AML-193 (cell line): ENCODE results near the gene ITGA2B.
"Not testable (repeated sequence)": the region's sequence is repeated elsewhere in the genome, so short reads cannot be mapped to it uniquely, and the experiment has no call there.

Source experiments
- DNase-seq, 2 experiments: peaks; one replicate each; lab custom pipeline; 2025; lab: John Stamatoyannopoulos, UW

The ITGA2B gene

DNA sequence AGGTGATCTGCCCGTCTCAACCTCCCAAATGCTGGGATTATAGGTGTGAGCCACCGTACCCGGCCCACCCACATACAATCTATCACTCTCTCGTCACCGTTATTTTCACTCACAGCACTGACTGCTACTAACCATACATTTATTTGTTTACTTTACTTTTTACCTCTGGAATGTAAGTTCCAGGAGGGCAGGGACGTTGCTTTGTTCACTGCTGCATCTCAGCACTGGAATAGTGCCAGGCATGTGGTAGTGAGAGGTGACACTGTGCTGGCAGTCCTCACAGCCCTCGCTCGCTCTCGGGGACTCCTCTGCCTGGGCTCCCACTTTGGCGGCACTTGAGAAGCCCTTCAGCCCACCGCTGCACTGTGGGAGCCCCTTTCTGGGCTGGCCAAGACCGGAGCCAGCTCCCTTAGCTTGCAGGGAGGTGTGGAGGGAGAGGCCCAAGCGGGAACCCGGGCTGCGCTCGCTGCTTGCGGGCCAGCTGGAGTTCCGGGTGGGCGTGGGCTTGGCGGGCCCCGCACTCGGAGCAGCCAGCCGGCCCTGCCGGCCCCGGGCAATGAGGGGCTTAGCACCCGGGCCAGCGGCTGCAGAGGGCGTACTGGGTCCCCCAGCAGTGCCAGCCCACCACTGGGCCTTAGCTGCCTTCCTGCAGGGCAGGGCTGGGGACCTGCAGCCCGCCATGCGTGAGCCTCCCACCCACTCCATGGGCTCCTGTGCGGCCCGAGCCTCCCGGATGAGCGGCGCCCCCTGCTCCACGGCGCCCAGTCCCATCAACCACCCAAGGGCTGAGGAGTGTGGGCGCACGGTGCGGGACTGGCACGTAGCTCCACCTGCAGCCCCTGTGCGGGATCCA is 20.8 kb downstream of the ITGA2B start:
- DNase-seq, result not testable (repeated sequence)

DNA sequence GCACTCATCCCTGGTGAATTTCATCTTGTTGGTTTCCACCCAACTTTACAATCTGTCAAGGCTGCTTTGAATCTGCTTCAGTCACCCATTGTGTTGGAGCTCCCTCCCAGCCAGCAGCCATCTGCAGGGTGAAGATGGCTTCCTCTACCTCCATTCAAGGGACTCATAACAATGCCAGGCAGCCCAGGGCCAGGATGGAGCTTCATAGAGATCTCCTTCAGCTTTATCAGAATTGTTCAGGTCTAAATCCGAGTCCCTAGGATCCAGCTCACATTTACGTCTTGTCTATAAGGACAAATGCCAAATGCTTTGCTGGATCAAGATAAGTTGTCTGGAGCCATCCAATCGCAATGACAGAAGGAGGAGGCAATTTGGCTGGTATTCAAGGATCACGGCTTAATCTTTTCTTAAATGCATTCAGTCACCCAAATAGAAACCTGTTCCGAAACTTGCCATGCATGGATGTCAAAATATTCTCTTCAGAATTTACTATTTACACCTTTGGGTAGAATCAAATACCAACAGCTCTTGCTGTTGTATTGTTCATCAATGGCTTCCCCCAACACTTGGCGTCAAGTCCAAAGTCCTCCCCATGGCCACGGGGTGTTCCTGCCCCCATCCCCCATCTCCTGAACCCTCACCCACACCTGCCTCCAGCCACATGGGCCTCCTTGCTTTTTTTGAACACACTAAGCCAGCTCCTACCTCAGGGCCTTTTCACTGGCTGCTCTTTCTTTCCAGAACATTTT is 22.0 kb downstream of the ITGA2B start:
- no peak for DNase-seq

DNA sequence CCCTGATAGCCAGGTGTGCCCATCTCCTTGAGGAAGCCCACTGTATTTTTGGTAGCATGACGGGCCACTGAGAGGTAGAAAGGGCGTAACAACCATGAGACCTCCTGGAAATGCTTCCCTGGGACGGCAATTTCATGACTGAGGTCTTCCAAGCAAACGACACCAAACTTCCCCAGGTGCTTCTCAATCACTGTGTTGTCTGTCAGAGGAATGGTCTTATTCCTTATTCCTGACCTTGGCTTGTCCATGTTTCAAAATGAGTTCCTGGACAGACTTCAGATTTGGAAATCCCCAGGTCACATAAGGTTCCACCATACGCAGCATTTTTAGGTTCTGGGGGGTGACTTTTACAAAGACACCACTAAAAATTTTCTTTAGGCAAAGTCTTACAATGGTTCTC is 24.4 kb downstream of the ITGA2B start:
- DNase-seq, result not testable (repeated sequence)

DNA sequence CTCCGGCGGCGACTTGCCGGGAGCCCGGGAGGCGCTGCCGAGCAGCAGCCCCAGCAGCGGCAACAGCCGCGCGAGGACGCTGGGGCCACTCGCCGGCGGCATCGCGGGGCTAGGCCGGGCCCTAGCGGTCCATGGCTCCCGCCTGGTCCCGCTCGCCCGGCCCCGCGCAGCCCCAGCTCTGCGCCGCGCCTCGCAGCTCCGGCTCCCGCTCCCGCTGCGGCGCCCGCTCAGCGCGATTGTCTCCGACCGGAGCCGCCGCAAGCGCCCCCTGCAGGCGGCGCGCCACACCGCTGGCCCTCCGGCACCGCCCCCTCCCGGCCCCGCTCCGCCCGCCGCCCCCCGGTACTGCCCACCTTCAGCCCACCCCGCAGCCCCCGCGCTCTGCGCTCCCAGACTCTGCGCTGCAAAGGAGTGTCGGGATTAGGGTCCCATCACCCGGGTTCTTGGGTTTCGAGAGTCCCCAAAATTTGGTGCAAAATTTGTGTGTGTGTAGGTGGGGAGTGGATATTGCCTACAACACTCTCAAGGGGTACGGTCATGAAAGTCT is 25.8 kb downstream of the ITGA2B start, which contains the start of gene FAM171A2:
Gene FAM171A2, minus strand, starts transcription at position 241 of the 547 bp plus-strand sequence. Its CDS starts 139 bp downstream, at position 102.
- peak; percentile 41 to 56 for DNase-seq

DNA sequence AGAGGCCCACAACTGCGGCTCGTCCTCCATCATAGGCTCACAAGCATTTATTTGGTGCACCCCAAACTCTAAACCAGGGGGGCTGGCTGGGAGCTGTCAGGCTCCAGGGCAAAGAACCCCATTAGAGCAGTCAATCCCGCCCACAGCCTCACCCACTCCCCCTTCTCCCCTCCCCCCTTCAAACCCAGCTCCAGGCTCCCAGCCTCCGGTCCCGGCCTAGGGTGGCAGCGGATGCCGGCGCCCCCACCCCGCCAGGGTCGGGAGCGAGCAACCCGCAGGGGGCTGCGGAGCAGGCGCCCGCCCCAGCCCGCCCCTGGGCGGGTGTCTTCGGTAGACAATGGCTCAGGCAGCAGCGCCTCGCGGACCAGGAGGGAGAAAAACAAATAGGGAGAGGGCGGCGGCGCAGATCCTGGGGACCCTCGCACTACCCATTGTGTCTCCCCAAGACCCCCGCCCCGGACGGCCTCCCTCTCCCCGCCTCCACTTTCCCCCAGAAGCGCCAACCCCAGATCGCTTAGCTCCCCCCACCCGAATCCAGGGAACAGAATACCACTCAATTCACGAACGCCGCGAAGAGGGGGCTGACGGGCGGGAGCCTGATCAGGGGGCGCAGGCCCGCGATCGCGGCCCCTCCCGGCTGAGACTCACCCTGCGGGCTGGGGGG is 26.4 kb downstream of the ITGA2B start:
- DNase-seq, result peak in 1 of 2 experiments; percentile 9

DNA sequence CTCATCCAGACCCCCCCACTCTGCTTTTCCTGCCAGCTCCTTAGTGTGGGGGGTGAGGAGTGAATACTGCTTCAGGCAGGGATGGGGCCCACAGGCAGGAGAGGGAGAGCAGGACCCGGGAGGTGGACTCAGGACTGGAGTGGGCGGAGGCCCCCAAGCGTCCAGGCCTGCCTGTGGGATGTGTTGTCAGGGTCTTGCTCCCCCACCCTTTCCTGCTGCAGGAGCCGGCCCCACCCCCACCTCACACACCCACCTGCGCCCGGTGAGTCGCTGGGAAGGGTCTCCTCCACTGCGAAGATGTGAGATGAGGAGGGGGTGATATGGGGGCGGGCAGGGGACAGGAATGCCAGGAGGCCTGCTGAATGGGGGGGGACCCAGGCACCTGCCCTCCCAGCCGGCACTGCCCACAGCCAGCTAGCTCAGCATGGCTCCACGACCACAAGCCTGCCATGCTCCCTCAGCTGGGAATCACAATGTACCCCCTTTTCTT is 26.9 kb downstream of the ITGA2B start:
- DNase-seq, result no peak

DNA sequence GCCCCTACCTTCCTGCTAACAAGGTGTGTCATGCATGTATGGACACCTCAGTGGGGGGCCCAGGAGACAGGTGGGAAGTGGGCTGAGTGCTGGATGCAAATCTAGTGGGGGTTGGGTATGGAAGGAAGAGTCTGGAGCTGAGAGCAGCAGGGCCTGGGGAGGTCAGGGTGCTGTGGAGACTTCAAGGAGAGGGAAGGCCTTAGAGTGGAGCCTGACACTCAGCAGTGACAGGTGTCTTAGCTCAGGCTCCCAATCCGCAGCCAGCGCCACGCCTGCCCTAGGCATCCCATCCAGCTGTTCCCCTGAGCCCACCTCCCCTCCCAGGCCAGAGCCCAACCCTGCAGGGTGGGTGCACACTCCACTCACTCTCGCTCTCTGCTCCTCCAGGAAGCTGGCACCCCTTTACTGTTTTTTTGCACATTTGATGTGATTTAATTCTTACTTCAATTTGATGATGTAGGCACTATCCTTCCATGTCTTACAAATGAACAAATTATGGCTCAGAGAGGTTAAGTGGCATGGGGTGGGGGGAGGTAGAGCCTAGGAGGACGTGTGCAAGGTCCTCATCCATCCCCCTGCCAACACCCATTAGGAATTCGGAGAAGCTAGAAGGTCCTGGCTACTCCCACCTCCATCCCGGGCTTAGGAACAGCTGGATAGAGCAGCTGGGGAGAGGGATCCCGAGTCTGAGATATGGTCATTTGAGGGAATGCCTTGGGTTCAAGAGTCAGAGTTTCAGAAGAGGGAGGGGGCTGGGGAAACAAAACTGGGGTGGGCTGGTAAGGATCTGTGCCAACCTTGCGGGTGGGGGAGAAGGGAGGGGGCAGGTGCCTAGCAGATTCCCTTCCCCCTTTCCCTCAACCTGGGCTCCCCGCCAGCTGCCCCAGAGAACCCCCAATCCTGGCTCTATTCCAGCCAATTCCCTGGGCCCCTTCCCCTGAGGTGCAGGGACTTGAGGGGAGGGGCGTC is 27.9 kb downstream of the ITGA2B start:
- no peak for DNase-seq

DNA sequence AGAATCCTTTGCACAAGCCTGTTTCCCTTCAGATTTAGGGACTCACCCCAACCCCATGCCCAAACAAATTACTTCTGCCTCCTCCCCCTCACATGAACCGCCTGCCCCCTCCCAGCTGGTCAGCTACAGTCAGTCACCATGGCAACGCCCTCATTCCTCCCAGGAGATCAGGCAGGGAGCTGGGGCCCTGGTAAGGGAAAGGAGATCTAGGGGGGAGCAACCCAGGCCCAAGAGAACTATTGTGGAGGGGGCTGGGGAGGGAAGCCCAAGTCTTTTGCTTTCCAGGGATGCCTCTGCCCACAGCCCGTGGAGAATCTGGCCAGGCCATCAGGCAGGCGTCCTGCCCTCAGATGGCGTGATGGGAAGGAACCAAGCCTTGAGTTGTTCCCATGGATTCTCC is 28.6 kb downstream of the ITGA2B start:
- no peak for DNase-seq

DNA sequence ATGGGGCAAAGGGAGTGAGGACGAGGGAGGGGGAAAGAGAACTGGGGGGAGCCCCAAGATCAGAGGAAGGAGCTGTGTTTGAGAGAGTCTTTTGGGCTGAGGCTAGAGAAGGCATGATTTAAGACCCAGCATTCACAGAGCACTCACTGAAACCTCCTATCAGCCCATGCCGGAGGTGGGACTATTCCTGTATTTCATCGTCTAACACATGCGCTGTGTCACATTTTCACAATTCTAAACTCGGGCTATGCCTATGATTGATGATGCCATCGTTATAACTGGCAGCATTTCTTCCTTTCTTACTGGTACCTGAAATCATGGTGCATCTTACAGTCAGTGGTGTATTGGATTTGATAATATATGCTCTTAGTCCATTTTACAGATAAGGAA is 29.3 kb downstream of the ITGA2B start:
- no peak for DNase-seq

DNA sequence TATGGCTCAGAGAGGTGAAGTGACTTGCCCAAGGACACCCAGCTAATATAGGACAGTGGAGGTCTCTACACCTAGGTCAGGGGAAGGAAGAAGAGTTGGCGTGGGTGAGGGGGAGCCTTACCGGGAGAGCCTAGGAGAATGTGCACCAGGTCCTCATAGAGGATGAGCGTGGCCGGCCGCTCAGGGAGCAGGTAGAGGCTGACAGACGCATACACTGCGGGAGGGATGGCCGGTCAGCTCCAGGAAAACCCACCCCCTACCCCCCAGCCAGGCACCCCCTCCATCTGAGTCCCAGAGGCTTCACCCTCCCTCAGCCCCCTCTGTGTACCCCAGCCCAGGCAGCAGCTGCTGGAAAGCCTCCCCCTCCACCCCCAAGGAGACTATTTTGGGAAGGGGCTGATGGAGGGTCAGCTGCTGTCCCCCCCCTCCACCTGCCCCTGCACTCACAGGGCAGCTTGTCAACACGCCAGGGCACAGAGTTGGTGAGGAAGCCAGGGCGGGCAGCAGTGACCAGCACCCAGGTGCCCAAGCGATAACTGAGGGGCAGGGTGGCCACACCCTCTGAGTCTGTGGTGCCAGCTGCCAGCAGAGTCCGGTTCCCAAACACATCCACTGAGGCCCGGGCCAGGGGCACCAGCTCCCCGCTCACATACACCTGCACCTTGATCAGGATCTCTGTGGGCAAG is 29.8 kb downstream of the ITGA2B start:
- DNase-seq, result no peak

DNA sequence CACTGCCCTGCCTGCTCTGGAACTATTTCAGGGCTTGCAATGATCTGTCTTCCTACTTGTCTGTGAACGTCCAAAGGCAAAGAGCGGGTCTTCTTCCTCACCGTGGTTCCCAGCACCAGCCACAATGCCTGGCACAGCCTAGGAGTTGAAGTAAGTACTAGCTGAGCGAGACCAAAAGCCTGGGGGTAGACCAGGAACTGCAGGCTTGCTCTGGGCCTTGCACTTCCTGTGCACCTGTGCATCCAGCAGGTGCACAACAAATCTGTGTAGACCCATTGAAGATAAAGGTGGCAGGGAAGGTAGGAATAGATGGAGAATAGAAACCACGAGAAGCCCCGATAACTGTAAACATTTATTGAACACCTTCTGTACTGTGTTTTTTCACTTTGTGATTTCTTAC is 30.4 kb downstream of the ITGA2B start:
- no peak for DNase-seq

DNA sequence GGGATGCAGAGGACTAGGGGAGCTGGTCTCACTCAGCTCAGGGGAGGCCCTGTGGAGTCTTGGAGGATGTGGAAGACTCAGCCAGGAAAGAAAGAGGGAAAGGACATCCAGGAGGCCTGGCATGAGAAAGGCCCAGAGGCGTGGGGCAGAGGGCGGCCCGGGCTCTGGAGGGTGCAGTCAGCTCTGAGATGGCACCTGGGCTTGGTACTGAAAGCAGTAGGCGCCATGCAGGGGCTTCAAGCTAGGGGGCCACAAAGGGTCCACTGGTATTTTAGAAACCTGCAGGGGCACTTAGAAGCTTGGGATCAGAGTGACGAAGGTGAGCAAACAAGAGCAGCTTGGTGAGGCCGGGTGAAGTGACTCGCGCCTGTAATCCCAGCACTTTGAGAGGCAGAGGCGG is 31.4 kb downstream of the ITGA2B start:
- no peak for DNase-seq

DNA sequence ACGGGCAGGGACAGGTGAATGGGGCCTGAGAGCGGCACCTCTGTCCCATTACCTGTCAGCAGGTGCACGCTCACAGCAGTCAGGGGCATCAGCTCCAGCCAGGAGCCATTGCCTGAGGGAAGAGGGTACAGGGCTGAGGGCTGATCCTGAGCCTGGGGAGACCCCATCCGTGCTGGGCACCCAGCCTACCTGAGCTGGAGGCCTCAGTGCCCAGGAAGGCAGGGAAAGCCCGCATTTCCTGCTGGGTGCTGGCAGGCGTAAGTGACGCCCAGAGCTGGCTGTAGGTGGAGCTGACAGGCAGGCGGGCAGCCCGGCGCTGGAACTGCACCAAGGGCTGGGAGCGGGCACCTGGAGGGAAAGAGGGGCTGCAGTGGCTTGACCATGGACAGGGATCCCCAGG is 33.2 kb downstream of the ITGA2B start:
- no peak for DNase-seq

DNA sequence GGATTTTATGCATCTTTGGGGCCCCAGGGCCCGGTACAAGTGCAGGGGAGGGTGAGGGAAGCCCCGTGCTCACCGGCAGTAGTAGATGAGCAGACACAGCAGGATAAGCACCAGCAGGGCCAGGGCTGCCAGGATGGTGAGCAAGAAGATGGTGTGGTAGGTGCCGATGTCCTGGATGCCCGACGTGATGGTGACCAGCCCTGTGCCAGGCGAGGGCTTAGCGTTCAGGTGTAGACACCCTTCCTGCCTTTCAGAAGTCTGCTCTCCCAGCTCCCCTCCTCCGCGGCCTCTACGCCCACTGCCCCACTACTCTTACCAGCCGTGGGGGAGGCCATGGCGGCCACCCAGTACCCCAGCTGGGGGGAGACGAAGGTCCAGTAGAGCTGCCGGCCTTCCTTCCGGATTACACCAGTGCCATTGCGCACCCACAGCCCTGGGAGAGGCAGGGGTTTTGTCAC is 33.8 kb downstream of the ITGA2B start:
- no peak for DNase-seq

DNA sequence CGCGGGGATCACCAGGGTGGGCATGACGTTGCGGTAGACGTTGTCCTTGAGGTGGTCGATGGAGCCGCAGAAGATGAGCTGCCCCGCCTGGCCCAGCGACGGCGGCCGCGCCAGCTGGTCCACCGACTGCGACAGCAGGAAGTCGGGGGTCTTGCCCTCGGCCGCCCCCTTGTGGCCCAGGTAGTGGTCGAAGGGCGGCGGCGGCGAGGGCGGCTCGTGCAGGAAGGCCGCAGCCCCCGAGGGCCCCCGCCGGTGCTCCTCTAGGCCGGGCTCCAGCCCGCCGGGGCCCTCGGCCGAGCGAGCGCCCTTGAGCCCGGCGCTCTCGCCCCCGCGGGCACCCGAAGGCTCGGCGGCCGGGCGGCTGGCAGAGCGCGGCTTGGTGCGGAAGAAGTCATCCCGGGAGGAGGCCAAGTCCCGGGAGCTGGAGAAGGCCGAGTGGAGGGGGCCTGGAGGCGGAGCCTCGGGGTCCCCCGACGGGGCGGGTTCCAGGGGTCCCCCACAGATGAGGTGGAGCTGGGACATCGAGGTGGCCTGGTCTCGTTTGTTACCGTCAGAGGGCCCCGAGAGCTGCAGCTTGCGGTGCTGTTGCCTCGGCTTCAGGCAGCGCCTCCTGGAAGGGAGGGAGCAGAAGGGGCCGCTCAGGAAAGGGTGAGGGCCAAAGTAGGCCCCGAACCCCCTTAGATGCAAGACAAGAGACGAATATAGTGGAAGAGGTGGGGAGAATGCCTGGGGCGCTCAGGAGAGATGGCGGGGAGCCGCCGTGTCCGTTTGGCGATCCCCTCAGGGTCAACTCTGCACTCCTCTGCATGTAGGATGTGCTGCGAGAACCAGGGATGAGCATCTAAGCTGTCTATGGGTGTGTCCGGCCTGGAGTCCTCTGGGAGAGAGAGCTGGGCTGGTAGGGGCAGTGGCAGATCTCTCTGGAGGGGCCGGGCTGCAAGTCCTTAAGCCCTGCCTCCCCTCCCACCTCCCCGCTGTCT is 34.6 kb downstream of the ITGA2B start:
- DNase-seq, result no peak

DNA sequence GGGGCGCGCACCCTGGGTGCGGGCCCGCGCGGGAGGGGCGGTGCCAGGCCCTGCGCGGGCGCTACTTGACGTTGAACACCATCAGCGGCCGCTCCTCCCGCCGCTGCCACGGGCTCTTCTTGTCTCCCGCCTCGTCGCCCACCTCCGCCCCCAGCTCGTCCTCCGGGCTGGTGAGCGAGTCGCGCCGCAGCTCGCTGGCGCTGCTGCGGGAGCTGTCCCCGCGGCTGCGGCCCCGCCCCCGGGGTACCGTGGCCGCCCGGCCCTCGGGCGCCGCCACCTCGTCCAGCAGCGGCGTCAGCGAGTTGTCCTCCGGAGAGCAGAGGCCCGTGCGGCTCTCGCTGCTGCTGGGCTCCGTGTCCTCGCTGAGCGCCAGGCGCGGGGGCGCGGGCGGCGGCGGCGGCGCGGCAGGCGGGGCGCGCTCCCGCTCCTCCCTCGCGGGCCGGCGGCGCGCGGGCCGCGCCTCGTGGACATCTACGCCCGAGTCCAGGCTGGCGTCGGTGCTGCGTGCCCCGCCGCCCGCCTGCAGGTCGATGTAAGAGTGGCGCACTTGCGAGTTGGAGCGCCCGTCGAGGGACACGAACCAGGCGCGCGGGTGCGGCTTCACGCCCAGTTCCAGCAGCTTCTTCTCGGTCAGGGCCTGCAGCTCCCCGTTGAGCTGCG is 35.6 kb downstream of the ITGA2B start:
- DNase-seq, result no peak

DNA sequence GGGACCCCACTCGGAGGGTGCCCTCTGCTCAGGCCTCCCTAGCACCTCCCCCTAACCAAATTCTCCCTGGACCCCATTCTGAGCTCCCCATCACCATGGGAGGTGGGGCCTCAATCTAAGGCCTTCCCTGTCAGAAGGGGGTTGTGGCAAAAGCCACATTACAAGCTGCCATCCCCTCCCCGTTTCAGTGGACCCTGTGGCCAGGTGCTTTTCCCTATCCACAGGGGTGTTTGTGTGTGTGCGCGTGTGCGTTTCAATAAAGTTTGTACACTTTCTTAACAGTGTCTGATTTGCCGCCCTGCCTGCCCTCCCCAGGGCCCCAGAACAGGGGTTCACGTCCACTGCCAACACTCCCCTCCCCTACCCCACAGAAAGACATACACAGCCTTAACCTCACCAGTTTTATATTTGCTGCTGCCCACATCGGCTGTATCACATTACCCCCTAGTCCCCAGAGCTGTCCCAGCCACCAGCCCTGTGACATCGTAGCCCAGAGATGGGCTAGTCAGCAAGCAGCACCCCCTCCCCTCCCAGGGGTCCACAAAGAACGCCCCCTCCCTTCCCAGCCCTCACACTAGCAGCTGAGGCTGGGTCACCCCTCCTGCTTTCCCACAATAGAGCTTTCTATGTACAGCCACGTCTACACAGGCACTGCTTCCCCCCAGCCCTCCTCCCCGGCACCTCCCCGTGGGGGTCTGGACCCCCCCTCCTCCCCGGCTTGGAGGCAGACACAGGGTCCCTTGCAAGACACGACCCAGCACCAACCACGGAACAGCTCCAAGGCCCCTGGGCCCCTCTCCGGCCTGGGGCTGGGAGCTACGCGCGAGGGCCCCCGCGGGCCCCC is 36.4 kb downstream of the ITGA2B start:
- DNase-seq, result no peak
